PC-3 (cell line): Measurements from ENCODE around the gene ANK2.

Experiments
- EZH2 ChIP-seq: fragments of 300-600 bp; sonication (generic); IDR thresholded peaks from one replicate; pipeline ENCODE4 v1.6.1; 2017; ENCODE audit warnings: antibody characterized with exemption, mild to moderate bottlenecking, low read length; ENCODE audit not compliant: unreplicated experiment
- TF ChIP-seq, protein P1 (sequence below): fragments of 300-600 bp; sonication (generic); conservative IDR thresholded peaks from 2 replicates; pipeline ENCODE4 v1.5.1; 2017; ENCODE audit warnings: antibody characterized with exemption, low read depth, mild to moderate bottlenecking, low read length

DNA sequence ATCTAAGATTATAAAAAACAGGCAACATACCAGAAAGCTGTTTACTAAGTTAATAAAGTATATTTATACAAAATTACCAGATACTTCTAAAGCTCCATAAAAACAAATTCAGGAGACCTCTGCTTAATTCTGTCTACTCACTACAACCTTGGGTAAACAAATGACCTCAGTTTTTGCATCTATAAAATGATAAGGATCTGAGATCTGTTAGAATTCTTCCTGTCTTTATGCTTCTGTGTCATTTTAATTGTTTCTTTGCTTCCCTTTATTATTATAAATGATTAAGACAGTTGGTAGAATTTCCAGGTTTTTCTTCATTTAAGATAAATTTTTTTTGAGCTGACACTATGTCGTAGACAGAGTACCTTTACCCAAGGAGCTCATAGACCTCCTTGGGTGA is 76.0 kb downstream of the ANK2 start:
- TF ChIP-seq, protein P1, sequence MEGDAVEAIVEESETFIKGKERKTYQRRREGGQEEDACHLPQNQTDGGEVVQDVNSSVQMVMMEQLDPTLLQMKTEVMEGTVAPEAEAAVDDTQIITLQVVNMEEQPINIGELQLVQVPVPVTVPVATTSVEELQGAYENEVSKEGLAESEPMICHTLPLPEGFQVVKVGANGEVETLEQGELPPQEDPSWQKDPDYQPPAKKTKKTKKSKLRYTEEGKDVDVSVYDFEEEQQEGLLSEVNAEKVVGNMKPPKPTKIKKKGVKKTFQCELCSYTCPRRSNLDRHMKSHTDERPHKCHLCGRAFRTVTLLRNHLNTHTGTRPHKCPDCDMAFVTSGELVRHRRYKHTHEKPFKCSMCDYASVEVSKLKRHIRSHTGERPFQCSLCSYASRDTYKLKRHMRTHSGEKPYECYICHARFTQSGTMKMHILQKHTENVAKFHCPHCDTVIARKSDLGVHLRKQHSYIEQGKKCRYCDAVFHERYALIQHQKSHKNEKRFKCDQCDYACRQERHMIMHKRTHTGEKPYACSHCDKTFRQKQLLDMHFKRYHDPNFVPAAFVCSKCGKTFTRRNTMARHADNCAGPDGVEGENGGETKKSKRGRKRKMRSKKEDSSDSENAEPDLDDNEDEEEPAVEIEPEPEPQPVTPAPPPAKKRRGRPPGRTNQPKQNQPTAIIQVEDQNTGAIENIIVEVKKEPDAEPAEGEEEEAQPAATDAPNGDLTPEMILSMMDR, result no peak
- no peak for TF ChIP-seq EZH2
